HG02759 (cell line): ENCODE measurements around the gene SYCE3.
"Not testable (repeated sequence)": the region's sequence is repeated elsewhere in the genome, so short reads cannot be mapped to it uniquely, and the experiment has no call there.

Experiments
- ATAC-seq: cut with Tn5 transposase; IDR thresholded peaks from one replicate; pipeline ENCODE4 v1.9.1; 2021; ENCODE audit warnings: mild to moderate bottlenecking, moderate library complexity; ENCODE audit not compliant: unreplicated experiment

Gene SYCE3

GRCh38 chr22:50522806-50523438, 39.8 kb downstream of the SYCE3 start:
- no peak for ATAC-seq

- no peak for ATAC-seq
Observed at GRCh38 chr22:50522208-50522805, 40.4 kb downstream of the SYCE3 start.

GRCh38 chr22:50521710-50522109, 41.0 kb downstream of the SYCE3 start:
- no peak for ATAC-seq

GRCh38 chr22:50520826-50521453, 41.8 kb downstream of the SYCE3 start:
- ATAC-seq: no peak

GRCh38 chr22:50520184-50520583, 42.5 kb downstream of the SYCE3 start:
- ATAC-seq: not testable (repeated sequence)

GRCh38 chr22:50519151-50519550, 43.6 kb downstream of the SYCE3 start:
- ATAC-seq: no peak

GRCh38 chr22:50518606-50519005, 44.1 kb downstream of the SYCE3 start:
- no peak for ATAC-seq

GRCh38 chr22:50517495-50518260, 45.0 kb downstream of the SYCE3 start:
- no peak for ATAC-seq

- no peak for ATAC-seq
Observed at GRCh38 chr22:50516891-50517290, 45.8 kb downstream of the SYCE3 start.

GRCh38 chr22:50516068-50516467, 46.7 kb downstream of the SYCE3 start:
- no peak for ATAC-seq

- ATAC-seq: no peak
Observed at GRCh38 chr22:50513175-50513574, 49.5 kb downstream of the SYCE3 start.

- no peak for ATAC-seq
Observed at GRCh38 chr22:50508897-50509296, 53.8 kb downstream of the SYCE3 start.

- peak; percentile 75 for ATAC-seq
Observed at GRCh38 chr22:50507991-50508884, 54.5 kb downstream of the SYCE3 start, which contains the start of gene NCAPH2. TSS of gene NCAPH2 (plus strand) at chr22:50508224. CDS start at chr22:50508338, 114 bp downstream.

- peak; percentile 64 for ATAC-seq
Observed at GRCh38 chr22:50507421-50507990, 55.2 kb downstream of the SYCE3 start, which contains the start of gene LMF2. TSS of gene LMF2 (minus strand) at chr22:50507702. CDS start at chr22:50507675, 27 bp downstream.

- ATAC-seq: no peak
Observed at GRCh38 chr22:50506611-50507420, 55.9 kb downstream of the SYCE3 start.

- no peak for ATAC-seq
Observed at GRCh38 chr22:50505776-50506610, 56.7 kb downstream of the SYCE3 start.

GRCh38 chr22:50505276-50505775, 57.4 kb downstream of the SYCE3 start:
- ATAC-seq: no peak
